Measurements from ENCODE around the gene ELL2. TPM values are rescaled to one million over a fixed set of nuclear protein-coding genes. Genes with fewer than 3 reads are reported as not detected.
"Not testable (repeated sequence)": the region's sequence is repeated elsewhere in the genome, so short reads cannot be mapped to it uniquely, and the experiment has no call there.

ELL2 gene
- polyA plus RNA-seq, 3 donors: 3.1 to 8.1 (median 5.8) TPM

DNA sequence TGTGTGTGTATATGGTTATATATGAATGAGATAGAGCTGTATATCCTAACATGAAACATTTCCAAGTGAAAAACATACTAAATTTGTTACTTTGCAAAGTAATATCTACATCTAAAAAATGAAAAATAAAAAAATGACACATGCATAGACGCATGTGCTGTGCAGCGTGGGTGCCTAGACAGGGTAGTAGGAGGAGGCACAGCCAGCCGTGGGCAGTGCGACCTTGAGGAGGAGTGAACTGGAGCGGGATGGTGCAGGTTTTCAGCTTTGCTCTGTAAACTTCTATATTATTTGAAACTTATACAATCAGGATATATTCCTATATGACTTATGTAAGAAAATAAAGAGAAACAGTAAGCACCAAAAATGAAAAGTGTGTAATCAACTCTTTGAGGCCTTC, 124.2 kb downstream of the ELL2 start:
- Histone ChIP-seq H3K9ac (ENCODE audit: insufficient read depth, low read length, poor library complexity, severe bottlenecking) (no peak overlapping the region), H2AFZ (ENCODE audit: insufficient read depth, low read depth, low read length, poor library complexity, severe bottlenecking) (no peak overlapping the region), H3K36me3 (replicated peaks in 1 of 2; ENCODE audit: control insufficient read depth in 1 of 2, insufficient read depth in 2 of 2, low read length in 2 of 2) (no peaks in the 10 kb centered on the region), H3K4me3 (replicated peaks in 1 of 3; ENCODE audit: low read depth in 2 of 3, low read length in 3 of 3) (no peak overlapping the region), H3K79me2 (ENCODE audit: insufficient read depth, low read length) (peaks cover 8% of the 10 kb centered on the region), H4K20me1 (ENCODE audit: insufficient read depth, low read length) (no peaks in the 10 kb centered on the region), H3K9me3 (replicated peaks in 1 of 2; ENCODE audit: control insufficient read depth in 1 of 2, insufficient read depth in 1 of 2, low read length in 2 of 2) (no peaks in the 10 kb centered on the region), H3K27me3 (ENCODE audit: control insufficient read depth in 2 of 2, insufficient read depth in 2 of 2, low read length in 2 of 2) (no peaks in the 10 kb centered on the region), H3K4me2 (replicated peaks; ENCODE audit: extremely low read depth, low read length, poor library complexity, severe bottlenecking) (no peak overlapping the region), H3K4me1 (ENCODE audit: control insufficient read depth in 1 of 2, insufficient read depth in 2 of 2, low read length in 2 of 2) (peaks cover 80 to 81% of the 10 kb centered on the region in 2 donors), H3K27ac (ENCODE audit: low read depth in 1 of 2, low read length in 2 of 2) (no peak overlapping the region)
- Mint-ChIP-seq H3K27ac (no peak overlapping the region), H3K36me3 (no peaks in the 10 kb centered on the region), H3K4me1 (peaks cover 84% of the 10 kb centered on the region), H3K9me3 (no peaks in the 10 kb centered on the region), H3K27me3 (ENCODE audit: low read depth in 3 of 3) (peaks cover 0 to 3% (median 0%) of the 10 kb centered on the region in 3 donors), H3K4me3 (no peak overlapping the region)
- no peak for DNase-seq
- intact Hi-C loops (cut with micrococcal nuclease): no loop called here
- TF ChIP-seq, protein P1, sequence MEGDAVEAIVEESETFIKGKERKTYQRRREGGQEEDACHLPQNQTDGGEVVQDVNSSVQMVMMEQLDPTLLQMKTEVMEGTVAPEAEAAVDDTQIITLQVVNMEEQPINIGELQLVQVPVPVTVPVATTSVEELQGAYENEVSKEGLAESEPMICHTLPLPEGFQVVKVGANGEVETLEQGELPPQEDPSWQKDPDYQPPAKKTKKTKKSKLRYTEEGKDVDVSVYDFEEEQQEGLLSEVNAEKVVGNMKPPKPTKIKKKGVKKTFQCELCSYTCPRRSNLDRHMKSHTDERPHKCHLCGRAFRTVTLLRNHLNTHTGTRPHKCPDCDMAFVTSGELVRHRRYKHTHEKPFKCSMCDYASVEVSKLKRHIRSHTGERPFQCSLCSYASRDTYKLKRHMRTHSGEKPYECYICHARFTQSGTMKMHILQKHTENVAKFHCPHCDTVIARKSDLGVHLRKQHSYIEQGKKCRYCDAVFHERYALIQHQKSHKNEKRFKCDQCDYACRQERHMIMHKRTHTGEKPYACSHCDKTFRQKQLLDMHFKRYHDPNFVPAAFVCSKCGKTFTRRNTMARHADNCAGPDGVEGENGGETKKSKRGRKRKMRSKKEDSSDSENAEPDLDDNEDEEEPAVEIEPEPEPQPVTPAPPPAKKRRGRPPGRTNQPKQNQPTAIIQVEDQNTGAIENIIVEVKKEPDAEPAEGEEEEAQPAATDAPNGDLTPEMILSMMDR (IDR thresholded peaks at IDR 0.05): no peak
- WGBS (ENCODE audit: insufficient coverage): no CpG with 5 or more reads among the region's 5 CpGs

DNA sequence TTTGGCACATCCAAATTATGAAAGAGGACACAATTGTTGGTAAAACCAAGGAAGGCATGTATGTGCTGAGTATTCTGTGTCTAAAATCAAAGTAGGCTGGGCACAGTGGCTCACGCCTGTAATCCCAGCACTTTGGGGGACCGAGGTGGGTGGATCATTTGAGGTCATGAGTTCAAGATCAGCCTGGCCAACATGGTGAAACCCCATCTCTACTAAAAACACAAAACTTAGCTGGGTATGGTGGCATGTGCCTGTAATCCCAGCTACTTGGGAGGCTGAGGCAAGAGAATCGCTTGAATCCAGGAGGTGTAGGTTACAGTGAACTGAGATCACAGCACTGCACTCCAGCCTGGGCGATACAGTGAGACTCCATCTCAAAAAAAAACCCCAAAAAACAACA, 124.7 kb downstream of the ELL2 start:
- intact Hi-C loops (cut with micrococcal nuclease): not testable (repeated sequence)
- peaks cover 79 to 80% of the 10 kb centered on the region in 2 donors for H3K4me1 ChIP-seq (ENCODE audit: control insufficient read depth in 1 of 2, insufficient read depth in 2 of 2, low read length in 2 of 2)

More for the DNA sequence above, 124.7 kb downstream of the ELL2 start:
- H3K27me3 Mint-ChIP-seq (ENCODE audit: low read depth in 3 of 3); H3K27me3 ChIP-seq (ENCODE audit: control insufficient read depth in 2 of 2, insufficient read depth in 2 of 2, low read length in 2 of 2); H3K36me3 ChIP-seq (replicated peaks in 1 of 2; ENCODE audit: control insufficient read depth in 1 of 2, insufficient read depth in 2 of 2, low read length in 2 of 2); H3K36me3 Mint-ChIP-seq; H3K79me2 ChIP-seq (ENCODE audit: insufficient read depth, low read length); H3K9me3 ChIP-seq (replicated peaks in 1 of 2; ENCODE audit: control insufficient read depth in 1 of 2, insufficient read depth in 1 of 2, low read length in 2 of 2); H3K9me3 Mint-ChIP-seq; H3K4me3 Mint-ChIP-seq; H4K20me1 ChIP-seq (ENCODE audit: insufficient read depth, low read length); H3K9ac ChIP-seq (ENCODE audit: insufficient read depth, low read length, poor library complexity, severe bottlenecking); DNase-seq; H2AFZ ChIP-seq (ENCODE audit: insufficient read depth, low read depth, low read length, poor library complexity, severe bottlenecking): not testable (repeated sequence)
- Histone ChIP-seq H3K4me3 (replicated peaks in 1 of 3; ENCODE audit: low read depth in 2 of 3, low read length in 3 of 3) (peak overlapping the region in 1 of 3 experiments; percentile 79), H3K27ac (ENCODE audit: low read depth in 1 of 2, low read length in 2 of 2) (peak overlapping the region in 1 of 2 donors; percentile 89), H3K4me2 (replicated peaks; ENCODE audit: extremely low read depth, low read length, poor library complexity, severe bottlenecking) (peak overlapping the region; percentile 84)
- Mint-ChIP-seq H3K27ac (peak overlapping the region; percentile 96 to 99 (median 98)), H3K4me1 (peaks cover 84% of the 10 kb centered on the region)
- no CpG with 5 or more reads among the region's 4 CpGs for WGBS (ENCODE audit: insufficient coverage)
